Erythroblast (primary cell): ENCODE data around the gene NEXN.

Source experiments
- GATA1 ChIP-seq: IDR thresholded peaks from 2 replicates; pipeline ENCODE4 v1.6.1; 2011; ENCODE audit warnings: low read depth, mild to moderate bottlenecking, control low read depth, low read length, moderate library complexity
- POLR2A ChIP-seq: IDR thresholded peaks from 2 replicates; pipeline ENCODE4 v1.6.1; 2011; ENCODE audit warnings: mild to moderate bottlenecking, low read length

DNA sequence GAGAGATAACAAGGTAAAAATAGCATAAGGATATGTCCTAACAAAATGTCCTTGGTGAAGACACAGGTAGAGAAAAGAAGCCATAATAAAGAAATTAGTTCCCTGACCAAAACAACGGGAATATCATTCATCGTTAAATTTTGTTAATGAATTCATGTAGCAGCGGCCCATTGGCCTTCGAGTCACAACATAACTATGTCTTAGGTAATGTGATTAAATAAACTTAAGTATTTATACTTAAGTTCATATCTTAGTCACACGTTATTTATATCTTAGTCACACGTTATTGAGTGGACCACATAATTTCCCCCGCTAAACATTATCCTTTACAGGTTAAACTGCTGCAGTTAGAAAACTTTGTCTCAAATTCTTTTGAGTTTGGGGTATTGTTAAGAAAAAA, 1.2 kb downstream of the NEXN start:
- TF ChIP-seq POLR2A: no peak
- no peak for TF ChIP-seq GATA1
